ENCODE data around the gene MDN1. TPM values are rescaled to one million over a fixed set of nuclear protein-coding genes. Genes with fewer than 3 reads are reported as not detected.

MDN1 gene
- total and polyA plus RNA-seq, 11 donors = 9.1 to 38.0 (median 24.4) TPM

GRCh38 chr6:89650579-89650978, 169.0 kb downstream of the MDN1 start:
- intact Hi-C loops (cut with DNase I) = loop anchor here in 1 of 10 donors (10.0 kb wide), 1 partner anchor 694 kb away; no protein-coding TSS in a partner anchor

GRCh38 chr6:89649682-89650081, 169.9 kb downstream of the MDN1 start:
- intact Hi-C loops (cut with DNase I) = loop anchor here in 1 of 10 donors (10.0 kb wide), 1 partner anchor 695 kb away; no protein-coding TSS in a partner anchor

More at GRCh38 chr6:89650579-89650978, 169.0 kb downstream of the MDN1 start:
- TF ChIP-seq CTCF (IDR thresholded peaks at IDR 0.05) = no peak
- no peak for TF ChIP-seq POLR2A (IDR thresholded peaks at IDR 0.05)
- no peaks in the 10 kb centered on the region for H3K4me1 ChIP-seq
- ATAC-seq (no peak), DNase-seq (no peak)
- no peak overlapping the region for H3K27ac ChIP-seq
- WGBS, 4 donors = 88 to 97% (median 90%) methylated on average over 8 of the region's 8 CpGs
- no peaks in the 10 kb centered on the region for H3K27me3 ChIP-seq
- peaks cover 0 to 100% (median 95%) of the 10 kb centered on the region in 9 donors for H3K36me3 ChIP-seq
- H3K9me3 ChIP-seq = no peaks in the 10 kb centered on the region
- H3K4me3 ChIP-seq = no peak overlapping the region

GRCh38 chr6:89644864-89645263, 174.7 kb downstream of the MDN1 start:
- H3K9me3 ChIP-seq = no peaks in the 10 kb centered on the region
- H3K27ac ChIP-seq = no peak overlapping the region
- peaks cover 0 to 78% (median 66%) of the 10 kb centered on the region in 9 donors for H3K36me3 ChIP-seq
- H3K27me3 ChIP-seq = no peaks in the 10 kb centered on the region
- no peak for ATAC-seq
- no peak for DNase-seq
- H3K4me1 ChIP-seq = peaks cover 0 to 8% (median 0%) of the 10 kb centered on the region in 12 donors
- 86 to 96% (median 91%) methylated on average over 4 of the region's 4 CpGs for WGBS, 4 donors
- no peak overlapping the region for H3K4me3 ChIP-seq
- intact Hi-C loops (cut with DNase I) = no loop called here
- no peak for TF ChIP-seq POLR2A (IDR thresholded peaks at IDR 0.05)
- TF ChIP-seq CTCF (IDR thresholded peaks at IDR 0.05) = no peak

More at GRCh38 chr6:89649682-89650081, 169.9 kb downstream of the MDN1 start:
- DNase-seq = no peak
- no peak for TF ChIP-seq CTCF (IDR thresholded peaks at IDR 0.05)
- TF ChIP-seq POLR2A (IDR thresholded peaks at IDR 0.05) = no peak
- Histone ChIP-seq H3K27me3 (no peaks in the 10 kb centered on the region), H3K27ac (no peak overlapping the region), H3K9me3 (no peaks in the 10 kb centered on the region), H3K4me3 (no peak overlapping the region), H3K36me3 (peaks cover 0 to 100% (median 95%) of the 10 kb centered on the region in 9 donors), H3K4me1 (no peaks in the 10 kb centered on the region)
- WGBS, 4 donors = 94 to 99% (median 97%) methylated on average over 1 of the region's 1 CpG
- no peak for ATAC-seq

GRCh38 chr6:89643406-89643805, 176.2 kb downstream of the MDN1 start:
- intact Hi-C loops (cut with DNase I) = no loop called here
- peaks cover 0 to 64% (median 53%) of the 10 kb centered on the region in 9 donors for H3K36me3 ChIP-seq
- H3K27ac ChIP-seq = peak overlapping the region in 1 of 12 donors; percentile 18
- 42 to 58% (median 48%) methylated on average over 3 of the region's 3 CpGs for WGBS, 4 donors
- peaks cover 0 to 15% (median 5%) of the 10 kb centered on the region in 12 donors for H3K4me1 ChIP-seq
- ATAC-seq (peak; percentile 18 to 35 (median 25)), DNase-seq (peak in 1 of 5 donors; percentile 8)
- no peaks in the 10 kb centered on the region for H3K9me3 ChIP-seq
- no peaks in the 10 kb centered on the region for H3K27me3 ChIP-seq
- TF ChIP-seq POLR2A (IDR thresholded peaks at IDR 0.05) (no peak), CTCF (IDR thresholded peaks at IDR 0.05) (no peak)
- H3K4me3 ChIP-seq = no peak overlapping the region
